GM12892 (cell line): ENCODE data around the gene PIK3CB.
"Not testable (repeated sequence)": the region's sequence is repeated elsewhere in the genome, so short reads cannot be mapped to it uniquely, and the experiment has no call there.

Experiments
- DNase-seq: peaks from one replicate; pipeline ENCODE4 v3.0.0; 2011; ENCODE audit not compliant: insufficient read length
- FAIRE-seq: peaks from 2 replicates; lab custom pipeline; 2011; peaks lifted over from hg19 to GRCh38; lab: Jason Lieb, UNC
- POLR2A ChIP-seq: IDR thresholded peaks from 2 replicates; pipeline ENCODE4 v1.6.1; 2011; ENCODE audit warnings: low read depth, low read length, control low read depth
- POLR2AphosphoS5 ChIP-seq: IDR thresholded peaks from 2 replicates; pipeline ENCODE4 v1.6.1; 2011; ENCODE audit warnings: low read depth, low read length, control low read depth
- TAF1 ChIP-seq: IDR thresholded peaks from 2 replicates; pipeline ENCODE4 v1.6.1; 2011; ENCODE audit warnings: low read depth, mild to moderate bottlenecking, control low read depth, low read length, borderline replicate concordance

Gene PIK3CB

DNA sequence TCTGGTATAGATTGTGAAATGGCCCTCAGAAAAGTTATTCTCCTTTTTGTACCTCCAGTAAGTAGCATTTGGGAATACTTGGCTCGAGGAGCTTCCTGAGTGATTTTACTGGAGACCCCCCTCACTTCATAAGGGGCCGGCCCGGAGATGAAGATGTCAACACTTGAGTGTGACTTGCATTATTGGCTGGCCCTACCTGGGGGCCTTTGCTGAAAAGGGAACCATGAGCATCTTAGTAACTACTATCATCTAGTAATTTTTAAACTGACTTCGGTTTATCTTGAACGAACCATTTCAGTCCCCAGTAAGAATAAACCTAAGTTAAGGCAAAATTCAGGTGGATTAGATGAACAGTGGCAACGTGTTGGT, 224.8 kb downstream of the PIK3CB start:
- DNase-seq (no peak), FAIRE-seq (no peak)
- TF ChIP-seq TAF1 (no peak), POLR2AphosphoS5 (no peak), POLR2A (no peak)

DNA sequence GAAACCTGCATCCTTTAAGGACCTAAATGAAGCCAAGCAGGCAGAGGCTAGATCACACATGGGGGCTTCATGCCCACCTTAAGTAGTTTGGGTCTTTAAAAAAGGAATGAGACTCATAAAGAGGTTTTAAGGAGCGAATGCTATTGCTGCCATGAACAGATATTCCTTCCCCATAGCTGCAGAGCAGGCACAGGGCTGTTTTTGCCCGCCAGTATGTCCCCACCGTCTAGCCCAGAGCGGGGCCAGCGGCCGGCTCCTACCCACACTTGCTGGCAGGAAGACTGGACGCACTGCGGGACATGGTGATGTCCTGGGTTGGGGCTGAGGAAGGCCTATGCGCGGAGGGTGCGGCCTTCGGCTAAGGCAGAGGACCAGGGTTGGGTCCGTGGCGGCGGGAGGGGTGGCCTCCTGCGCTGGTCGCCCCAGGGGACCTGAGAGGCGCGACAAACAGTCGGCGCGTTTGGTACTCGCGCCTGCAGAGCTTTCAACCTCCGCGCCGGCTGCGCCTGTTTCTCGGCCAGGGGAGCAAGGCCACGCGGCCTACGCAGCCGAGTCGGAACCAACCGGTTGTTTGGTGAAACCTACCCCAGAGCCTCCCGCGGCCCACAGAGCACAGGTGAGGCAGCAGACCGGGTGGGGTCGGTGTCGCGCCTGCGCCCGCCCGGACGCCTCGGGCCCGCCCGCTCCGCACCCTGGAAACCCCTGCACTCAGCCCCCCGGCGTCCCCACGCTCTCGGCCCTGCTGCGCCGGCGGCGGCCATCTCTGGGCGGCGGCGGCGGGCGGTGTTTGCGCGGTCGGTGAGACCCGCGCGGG, 226.2 kb downstream of the PIK3CB start, which contains the start of gene FAIM:
Gene FAIM, plus strand, starts transcription at position 450 of the 814 bp plus-strand sequence. CDS start 10,956 bp downstream, outside the sequence.
- TF ChIP-seq TAF1 = no peak
- peak; percentile 55; the same call in 1 of the 2 replicates for TF ChIP-seq POLR2AphosphoS5
- peak; percentile 73 for TF ChIP-seq POLR2A
- FAIRE-seq = peak; percentile 87
- peak; percentile 52 for DNase-seq

DNA sequence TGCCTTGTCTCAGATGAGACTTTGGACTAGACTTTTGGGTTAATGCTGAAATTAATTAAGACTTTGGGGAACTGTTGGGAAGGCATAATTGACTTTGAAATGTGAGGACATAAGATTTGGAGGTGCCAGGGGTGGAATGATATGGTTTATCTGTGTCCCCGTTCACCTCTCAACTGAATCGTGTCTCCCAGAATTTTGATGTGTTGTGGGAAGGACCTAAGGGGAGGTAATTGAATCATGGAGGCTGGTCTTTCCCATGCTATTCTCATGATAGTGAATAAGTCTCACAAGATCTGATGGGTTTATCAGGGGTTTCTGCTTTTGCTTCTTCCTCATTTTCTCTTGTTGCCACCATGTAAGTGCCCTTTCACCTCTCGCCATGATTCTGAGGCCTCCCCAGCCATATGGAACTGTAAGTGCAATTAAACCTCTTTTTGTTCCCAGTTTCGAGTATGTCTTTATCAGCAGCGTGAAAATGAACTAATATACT, 230.6 kb downstream of the PIK3CB start:
- FAIRE-seq, DNase-seq: not testable (repeated sequence)
